Stimulated activated CD4-positive, alpha-beta T cell treated with anti-CD3 and anti-CD28 coated beads, TNF-alpha, amount 100 ng/mL, for 24 hours (primary cell): Measurements from ENCODE around the gene HNRNPF.

Experiments
- DNase-seq, 3 experiments: peaks; one replicate each; pipeline ENCODE4 v3.0.0-alpha.2; 2020; ENCODE audit warnings: low read depth in 3 of 3

The HNRNPF gene

GRCh38 chr10:43376828-43377423 lies 32.1 kb downstream of the HNRNPF start:
- no peak for DNase-seq

GRCh38 chr10:43376046-43376635 lies 32.8 kb downstream of the HNRNPF start:
- DNase-seq = no peak

- DNase-seq = no peak
Observed at GRCh38 chr10:43375401-43376020, 33.5 kb downstream of the HNRNPF start.

- no peak for DNase-seq
Observed at GRCh38 chr10:43374194-43374593, 34.8 kb downstream of the HNRNPF start.

GRCh38 chr10:43373461-43373860 lies 35.5 kb downstream of the HNRNPF start:
- no peak for DNase-seq

- DNase-seq = no peak
Observed at GRCh38 chr10:43372765-43373361, 36.1 kb downstream of the HNRNPF start.

GRCh38 chr10:43371418-43371817 lies 37.6 kb downstream of the HNRNPF start, which contains the start of gene FXYD4:
TSS of gene FXYD4 (plus strand) at chr10:43371636. CDS start at chr10:43373747, 2,111 bp downstream.
- no peak for DNase-seq

GRCh38 chr10:43370671-43371215 lies 38.2 kb downstream of the HNRNPF start:
- DNase-seq = no peak

- DNase-seq = no peak
Observed at GRCh38 chr10:43369921-43370320, 39.1 kb downstream of the HNRNPF start.

GRCh38 chr10:43365001-43365400 lies 44.0 kb downstream of the HNRNPF start:
- no peak for DNase-seq

- peak; percentile 96 to 99 (median 98) for DNase-seq
Observed at GRCh38 chr10:43362191-43362839, 46.7 kb downstream of the HNRNPF start.

GRCh38 chr10:43361547-43362190 lies 47.3 kb downstream of the HNRNPF start:
- DNase-seq = peak in 1 of 3 experiments; percentile 11

GRCh38 chr10:43360086-43360485 lies 48.9 kb downstream of the HNRNPF start:
- DNase-seq = no peak

- no peak for DNase-seq
Observed at GRCh38 chr10:43355749-43356371, 53.1 kb downstream of the HNRNPF start.

GRCh38 chr10:43354879-43355380 lies 54.1 kb downstream of the HNRNPF start:
- DNase-seq = no peak

GRCh38 chr10:43354330-43354635 lies 54.7 kb downstream of the HNRNPF start:
- no peak for DNase-seq

- no peak for DNase-seq
Observed at GRCh38 chr10:43353495-43354329, 55.3 kb downstream of the HNRNPF start.

- no peak for DNase-seq
Observed at GRCh38 chr10:43352951-43353350, 56.0 kb downstream of the HNRNPF start.

GRCh38 chr10:43351301-43351700 lies 57.7 kb downstream of the HNRNPF start:
- DNase-seq = no peak

- no peak for DNase-seq
Observed at GRCh38 chr10:43350686-43351085, 58.3 kb downstream of the HNRNPF start.
